H1 (cell line): ENCODE measurements around the gene DUOXA1. TPM values are rescaled to one million over a fixed set of nuclear protein-coding genes. Genes with fewer than 3 reads are reported as not detected.

Source experiments
- CTCF ChIA-PET: fragments of 300-600 bp; sonication (Branson Sonifier 250); formaldehyde crosslinking; loops from one replicate; lab custom pipeline; 2021; ENCODE audit not compliant: partially characterized antibody; lab: Charles Lee
- POLR2A ChIA-PET: fragments of 300-600 bp; sonication (Branson Sonifier 250); formaldehyde crosslinking; loops from one replicate; lab custom pipeline; 2021; ENCODE audit warnings: inconsistent platforms; ENCODE audit not compliant: partially characterized antibody; lab: Charles Lee
- DNase-seq, 2 experiments: peaks; one replicate each; pipeline versions ENCODE4 v3.0.0 to v3.0.0-alpha.2; 2010 to 2022; ENCODE audit warnings: low spot score in 2 of 2, low read depth in 1 of 2, mixed read lengths in 1 of 2
- FAIRE-seq: peaks from 2 replicates; lab custom pipeline; 2011; peaks lifted over from hg19 to GRCh38; lab: Jason Lieb, UNC
- H2AFZ ChIP-seq: 2 replicates; pipeline ENCODE4 v1.8.1; 2012; ENCODE audit warnings: low read length, inconsistent platforms
- H2AK5ac ChIP-seq: 2 replicates; pipeline ENCODE4 v1.6.1; 2013; ENCODE audit warnings: low read depth, low read length
- H2BK120ac ChIP-seq: replicated peaks from 2 replicates; pipeline ENCODE3; 2013; ENCODE audit warnings: low read depth, low read length, inconsistent platforms
- H2BK12ac ChIP-seq: 2 replicates; pipeline ENCODE4 v1.6.1; 2013; ENCODE audit warnings: low read depth, low read length
- H2BK15ac ChIP-seq: 2 replicates; pipeline ENCODE4 v1.6.1; 2013; ENCODE audit warnings: low read length
- H2BK20ac ChIP-seq: 2 replicates; pipeline ENCODE4 v1.6.1; 2013; ENCODE audit warnings: low read length
- H2BK5ac ChIP-seq: 2 replicates; pipeline ENCODE4 v1.6.1; 2013; ENCODE audit warnings: low read depth, low read length
- H3K14ac ChIP-seq: 2 replicates; pipeline ENCODE4 v1.6.1; 2013; ENCODE audit warnings: inconsistent platforms; ENCODE audit not compliant: insufficient read length
- H3K18ac ChIP-seq: 2 replicates; pipeline ENCODE4 v1.6.1; 2013; ENCODE audit warnings: low read length; ENCODE audit errors: extremely low read depth
- H3K23ac ChIP-seq: 2 replicates; pipeline ENCODE4 v1.6.1; 2013; ENCODE audit warnings: inconsistent platforms; ENCODE audit not compliant: insufficient read length
- H3K23me2 ChIP-seq: 2 replicates; pipeline ENCODE4 v1.6.1; 2013; ENCODE audit warnings: low read depth, low read length
- H3K27ac ChIP-seq: 2 replicates; pipeline ENCODE4 v1.6.1; 2011; ENCODE audit warnings: low read depth, low read length, inconsistent platforms
- H3K27me3 ChIP-seq, 4 experiments: replicated peaks in 1 of 4; 1 replicate in 1 of 4; 2 replicates in 3 of 4; pipeline versions ENCODE4 v1.6.1 to v1.8.1; 2011 to 2013; ENCODE audit warnings: low read length in 3 of 4, mild to moderate bottlenecking in 3 of 4, inconsistent platforms in 2 of 4, mixed read lengths in 2 of 4, moderate library complexity in 1 of 4; ENCODE audit not compliant: control insufficient read depth in 3 of 4, insufficient read depth in 3 of 4; ENCODE audit errors: extremely low read depth in 1 of 4
- H3K36me3 ChIP-seq, 4 experiments: 2 replicates each; pipeline versions ENCODE4 v1.6.1 to v1.8.1; 2011 to 2013; ENCODE audit warnings: mild to moderate bottlenecking in 4 of 4, low read length in 3 of 4, moderate library complexity in 2 of 4, control low read depth in 1 of 4, inconsistent platforms in 1 of 4; ENCODE audit not compliant: insufficient read depth in 4 of 4, control insufficient read depth in 2 of 4
- H3K4ac ChIP-seq: replicated peaks from 2 replicates; pipeline ENCODE3; 2013; ENCODE audit warnings: low read length, low read depth, mixed read lengths, inconsistent platforms; ENCODE audit not compliant: insufficient read length
- H3K4me1 ChIP-seq, 4 experiments: replicated peaks in 1 of 4; 1 replicate in 1 of 4; 2 replicates in 3 of 4; pipeline versions ENCODE4 v1.6.1 to v1.8.1; 2011 to 2013; ENCODE audit warnings: low read length in 3 of 4, inconsistent platforms in 2 of 4, mixed read lengths in 1 of 4; ENCODE audit not compliant: insufficient read depth in 4 of 4, control insufficient read depth in 3 of 4
- H3K4me2 ChIP-seq, 2 experiments: 2 replicates each; pipeline versions ENCODE4 v1.6.1 to v1.8.1; 2011 to 2013; ENCODE audit warnings: low read depth in 2 of 2, low read length in 2 of 2, control low read depth in 1 of 2, inconsistent platforms in 1 of 2, mild to moderate bottlenecking in 1 of 2; ENCODE audit not compliant: insufficient read depth in 1 of 2
- H3K4me3 ChIP-seq, 4 experiments: fragments of 200-600, 300-600 bp in 1 of 4; sonication (generic), shearing (Covaris generic), sonication (Bioruptor Twin) in 1 of 4; 2 replicates each; pipeline versions ENCODE4 v1.5.1 to v1.8.1; 2011 to 2016; ENCODE audit warnings: low read length in 4 of 4, low read depth in 3 of 4, control low read depth in 2 of 4, inconsistent platforms in 2 of 4, mild to moderate bottlenecking in 2 of 4, mixed read lengths in 1 of 4, moderate library complexity in 1 of 4; ENCODE audit not compliant: insufficient read depth in 2 of 4; ENCODE audit errors: extremely low read depth in 1 of 4
- H3K56ac ChIP-seq: replicated peaks from 2 replicates; pipeline ENCODE3; 2013; ENCODE audit warnings: low read depth, mild to moderate bottlenecking, mixed read lengths, low read length, inconsistent platforms; ENCODE audit not compliant: insufficient read length
- H3K79me1 ChIP-seq: 2 replicates; pipeline ENCODE4 v1.6.1; 2013; ENCODE audit warnings: low read depth, low read length, control low read depth
- H3K79me2 ChIP-seq, 2 experiments: 2 replicates each; pipeline versions ENCODE4 v1.6.1 to v1.8.1; 2012 to 2013; ENCODE audit warnings: low read length in 2 of 2, mild to moderate bottlenecking in 2 of 2, inconsistent platforms in 1 of 2; ENCODE audit not compliant: insufficient read depth in 2 of 2, control insufficient read depth in 1 of 2
- H3K9ac ChIP-seq, 4 experiments: replicated peaks in 1 of 4; 1 replicate in 1 of 4; 2 replicates in 3 of 4; pipeline versions ENCODE4 v1.6.1 to v1.8.1; 2011 to 2013; ENCODE audit warnings: low read depth in 3 of 4, low read length in 3 of 4, control low read depth in 2 of 4, mild to moderate bottlenecking in 2 of 4, moderate library complexity in 2 of 4, inconsistent platforms in 1 of 4; ENCODE audit errors: extremely low read depth in 1 of 4
- H3K9me3 ChIP-seq, 2 experiments: 2 replicates each; pipeline versions ENCODE4 v1.6.1 to v1.8.1; 2012 to 2013; ENCODE audit warnings: mild to moderate bottlenecking in 2 of 2, moderate library complexity in 2 of 2, control low read depth in 1 of 2, inconsistent platforms in 1 of 2, low read depth in 1 of 2, low read length in 1 of 2, mixed read lengths in 1 of 2; ENCODE audit not compliant: insufficient read depth in 2 of 2
- H4K20me1 ChIP-seq, 2 experiments: replicated peaks in 1 of 2; 2 replicates each; pipeline versions ENCODE3 to v1.8.1; 2011 to 2013; ENCODE audit warnings: inconsistent platforms in 2 of 2, low read length in 2 of 2, mild to moderate bottlenecking in 1 of 2; ENCODE audit not compliant: insufficient read depth in 2 of 2, control insufficient read depth in 1 of 2
- H4K5ac ChIP-seq: 2 replicates; pipeline ENCODE4 v1.6.1; 2013; ENCODE audit warnings: low read length, low read depth, mixed read lengths, inconsistent platforms; ENCODE audit not compliant: insufficient read length
- H4K8ac ChIP-seq: 2 replicates; pipeline ENCODE4 v1.8.0; 2013; ENCODE audit warnings: mild to moderate bottlenecking, moderate library complexity, low read length, inconsistent platforms; ENCODE audit not compliant: insufficient read depth; ENCODE audit errors: extremely low read depth
- H4K91ac ChIP-seq: replicated peaks from 2 replicates; pipeline ENCODE3; 2013; ENCODE audit warnings: low read length, mixed read lengths, inconsistent platforms; ENCODE audit not compliant: insufficient read length
- BRCA1 ChIP-seq: IDR thresholded peaks from 2 replicates; pipeline ENCODE4 v1.6.1; 2012; ENCODE audit warnings: low read depth, low read length, improper control_type of control experiment
- CBX8 ChIP-seq: fragments of 300-800, 300-1000 bp; sonication (generic); IDR thresholded peaks from 2 replicates; pipeline ENCODE4 v1.7.1; 2016; ENCODE audit warnings: low read depth, low read length, borderline replicate concordance
- HDAC2 ChIP-seq, 2 experiments: fragments of 300-600 bp in 1 of 2; sonication (generic) in 1 of 2; IDR thresholded peaks; 2 replicates each; pipeline ENCODE4 v1.6.1; 2011 to 2012; ENCODE audit warnings: low read depth in 2 of 2, low read length in 2 of 2, mild to moderate bottlenecking in 2 of 2, moderate library complexity in 2 of 2, borderline replicate concordance in 1 of 2, inconsistent platforms in 1 of 2
- POLR2AphosphoS5 ChIP-seq: IDR thresholded peaks from 2 replicates; pipeline ENCODE4 v1.6.1; 2011; ENCODE audit warnings: low read depth, low read length
- RBBP5 ChIP-seq: IDR thresholded peaks from 2 replicates; pipeline ENCODE4 v1.7.1; 2012; ENCODE audit warnings: low read depth, mild to moderate bottlenecking, inconsistent platforms, low read length, moderate library complexity, borderline replicate concordance
- SIRT6 ChIP-seq: IDR thresholded peaks from one replicate; pipeline ENCODE4 v1.7.1; 2012; ENCODE audit warnings: low read length, inconsistent platforms
- SIX5 ChIP-seq: IDR thresholded peaks from 2 replicates; pipeline ENCODE4 v1.6.1; 2011; ENCODE audit warnings: mild to moderate bottlenecking, low read depth, low read length
- SP2 ChIP-seq: IDR thresholded peaks from 2 replicates; pipeline ENCODE4 v1.6.1; 2012; ENCODE audit warnings: mild to moderate bottlenecking, low read length, inconsistent platforms
- SUZ12 ChIP-seq: fragments of 200-600 bp; sonication (generic); IDR thresholded peaks from 2 replicates; pipeline ENCODE4 v1.6.1; 2012; ENCODE audit warnings: mild to moderate bottlenecking, inconsistent platforms, low read length, moderate library complexity, mixed read lengths
- TAF7 ChIP-seq: optimal IDR thresholded peaks from 2 replicates; pipeline ENCODE3; 2011; ENCODE audit warnings: low read depth, mild to moderate bottlenecking, inconsistent platforms, low read length, moderate library complexity, borderline replicate concordance
- TEAD4 ChIP-seq: IDR thresholded peaks from 2 replicates; pipeline ENCODE4 v1.6.1; 2012; ENCODE audit warnings: low read depth, low read length, inconsistent platforms, mixed read lengths
- ZNF274 ChIP-seq: IDR thresholded peaks from 2 replicates; pipeline ENCODE4 v1.7.0; 2012; ENCODE audit warnings: low read length, borderline replicate concordance; ENCODE audit errors: extremely low read depth
- WGBS, 2 experiments: shearing (Covaris generic) in 1 of 2; methylation state at CpG; one replicate each; pipeline versions ENCODE4 v1.1.6 to v1.1.7; 2013 to 2015; ENCODE audit warnings: low lambda C conversion rate in 2 of 2, mixed read lengths in 2 of 2, inconsistent platforms in 1 of 2, low coverage in 1 of 2, missing lambda C conversion rate in 1 of 2; ENCODE audit not compliant: insufficient replicate concordance in 2 of 2, insufficient coverage in 1 of 2, insufficient read length in 1 of 2; ENCODE audit errors: extremely low coverage in 1 of 2, missing lambda C conversion rate in 1 of 2; 5-methylcytosine and 5-hydroxymethylcytosine counted together
- polyA plus RNA-seq, 7 experiments: library from polyadenylated mRNA; depleted of rRNA in 3 of 7; stranded (reverse) in 5 of 7; unstranded in 2 of 7; fragments of >200 nt in 5 of 7; fragments of 200-250 nt in 2 of 7; gene quantifications; 1 replicate in 5 of 7; 2 replicates in 1 of 7; 4 replicates in 1 of 7; pipeline versions ENCODE4 v1.2.1 to v1.2.3, GENCODE V29; 2011 to 2013; ENCODE audit warnings: missing spikeins in 2 of 7, mixed read lengths in 2 of 7
- total RNA-seq: library from RNA; stranded (reverse); fragmentation: NEBNext Ultra II Directional; extraction: Animal tissue kit (Norgen Biotek cat#: 25700); gene quantifications from 2 replicates; pipeline ENCODE4 v1.2.1, GENCODE V29; 2021
- TF ChIP-seq, protein P1 (sequence below): IDR thresholded peaks from 2 replicates; pipeline ENCODE4 v1.6.1; 2012; ENCODE audit warnings: low read length, inconsistent platforms

DUOXA1 gene
- total and polyA plus RNA-seq, 2 of the 8 experiments (the other 6 are each of a cell fraction or from before 2014, with no cell fraction given) = 0.18 TPM; not detected in 1

DNA sequence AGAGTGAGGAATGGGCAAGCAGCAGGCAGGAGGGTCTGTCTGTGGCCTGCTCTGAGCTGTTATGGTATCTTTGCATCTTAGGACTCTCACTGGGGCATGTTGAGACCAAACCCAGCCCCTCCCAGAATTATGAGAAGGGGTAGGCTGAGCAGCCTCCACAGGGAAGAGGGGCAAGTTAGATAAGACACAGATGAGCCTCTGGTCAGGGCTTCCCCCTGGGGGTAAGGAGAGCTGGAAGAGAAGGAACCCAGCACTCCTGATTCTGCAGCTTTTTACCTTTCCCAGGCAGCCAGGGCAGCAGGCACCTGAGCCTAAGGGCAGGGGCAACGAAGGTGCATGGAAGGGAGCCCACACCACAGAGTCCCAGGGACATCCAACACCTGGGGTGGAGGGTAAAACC lies 19.4 kb upstream of the DUOXA1 start:
- no peak overlapping the region for H2BK120ac ChIP-seq
- no peak overlapping the region for H3K9ac ChIP-seq
- H4K8ac ChIP-seq = no peak overlapping the region
- H4K20me1 ChIP-seq = no peaks in the 10 kb centered on the region
- no peak overlapping the region for H2BK15ac ChIP-seq
- no peak overlapping the region for H4K5ac ChIP-seq
- H3K56ac ChIP-seq = no peak overlapping the region
- H3K4me1 ChIP-seq = no peaks in the 10 kb centered on the region; a peak in 1 of 7 replicates
- no peak overlapping the region for H3K27ac ChIP-seq
- no peak overlapping the region for H2AFZ ChIP-seq
- no peak overlapping the region for H3K4me3 ChIP-seq
- H3K27me3 ChIP-seq = no peaks in the 10 kb centered on the region; a peak in 1 of 7 replicates
- no peaks in the 10 kb centered on the region; the same call in 1 of the 2 replicates for H3K79me1 ChIP-seq
- FAIRE-seq (no peak), DNase-seq (no peak)
- no peak overlapping the region for H3K23ac ChIP-seq
- H3K14ac ChIP-seq = no peak overlapping the region
- H2BK5ac ChIP-seq = no peak overlapping the region
- no peak overlapping the region for H4K91ac ChIP-seq
- 82% methylated on average over 1 of the region's 1 CpG; no CpG with 5 or more reads in 1 of the 2 experiments for WGBS, 2 experiments
- no peaks in the 10 kb centered on the region for H3K9me3 ChIP-seq
- CTCF ChIA-PET = interaction anchor here (1.0 to 3.4 kb wide), 7 partner anchors 8 to 49 kb away, joined by 3 to 27 read pairs (median 4); no protein-coding TSS in a partner anchor
- no peak overlapping the region for H3K18ac ChIP-seq
- no peak overlapping the region for H2BK20ac ChIP-seq
- POLR2A ChIA-PET = interaction anchor here (1.0 to 1.6 kb wide), 4 partner anchors 9 to 26 kb away, joined by 3 to 4 read pairs (median 3); no protein-coding TSS in a partner anchor
- no peaks in the 10 kb centered on the region for H3K36me3 ChIP-seq
- no peak overlapping the region for H2BK12ac ChIP-seq
- H3K4me2 ChIP-seq = no peak overlapping the region
- no peak overlapping the region for H3K4ac ChIP-seq
- no peak overlapping the region for H2AK5ac ChIP-seq
- no peaks in the 10 kb centered on the region for H3K23me2 ChIP-seq
- H3K79me2 ChIP-seq = no peaks in the 10 kb centered on the region
- TF ChIP-seq SUZ12 (no peak), SIX5 (no peak), ZNF274 (no peak), BRCA1 (no peak), TEAD4 (no peak), SP2 (no peak), TAF7 (no peak), SIRT6 (no peak), HDAC2 (IDR thresholded peaks at IDR 0.05; ENCODE audit: borderline replicate concordance in 1 of 2, low read depth in 2 of 2, low read length in 2 of 2) (no peak), CBX8 (no peak), RBBP5 (no peak), POLR2AphosphoS5 (no peak)
- TF ChIP-seq, protein P1, sequence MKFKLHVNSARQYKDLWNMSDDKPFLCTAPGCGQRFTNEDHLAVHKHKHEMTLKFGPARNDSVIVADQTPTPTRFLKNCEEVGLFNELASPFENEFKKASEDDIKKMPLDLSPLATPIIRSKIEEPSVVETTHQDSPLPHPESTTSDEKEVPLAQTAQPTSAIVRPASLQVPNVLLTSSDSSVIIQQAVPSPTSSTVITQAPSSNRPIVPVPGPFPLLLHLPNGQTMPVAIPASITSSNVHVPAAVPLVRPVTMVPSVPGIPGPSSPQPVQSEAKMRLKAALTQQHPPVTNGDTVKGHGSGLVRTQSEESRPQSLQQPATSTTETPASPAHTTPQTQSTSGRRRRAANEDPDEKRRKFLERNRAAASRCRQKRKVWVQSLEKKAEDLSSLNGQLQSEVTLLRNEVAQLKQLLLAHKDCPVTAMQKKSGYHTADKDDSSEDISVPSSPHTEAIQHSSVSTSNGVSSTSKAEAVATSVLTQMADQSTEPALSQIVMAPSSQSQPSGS = no peak
